ENCODE measurements around the gene SMAD2.

DNA sequence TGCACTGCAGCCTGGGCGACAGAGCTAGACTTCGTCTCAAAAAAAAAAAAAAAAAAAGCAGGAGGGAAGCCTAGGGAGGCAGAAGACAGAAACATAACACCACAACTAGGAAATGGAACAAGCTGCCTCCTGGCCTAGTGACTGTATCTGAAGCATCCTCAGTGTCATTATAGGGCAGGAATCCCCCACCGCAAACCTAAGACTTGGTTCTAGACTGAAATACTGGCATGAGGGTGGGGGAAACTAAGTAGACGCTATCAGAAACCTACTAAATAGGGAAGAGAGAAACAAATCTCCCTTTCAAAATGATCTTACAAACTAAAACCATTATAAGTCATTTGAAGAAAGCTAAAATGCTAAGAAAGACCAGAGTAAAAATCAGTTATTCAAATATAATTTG, 16.4 kb upstream of the SMAD2 start:
- no peak for TF ChIP-seq TCF4 (CRISPR knock-in tag; IDR thresholded peaks at IDR 0.05; ENCODE audit: borderline replicate concordance)
- TF ChIP-seq, protein P1, sequence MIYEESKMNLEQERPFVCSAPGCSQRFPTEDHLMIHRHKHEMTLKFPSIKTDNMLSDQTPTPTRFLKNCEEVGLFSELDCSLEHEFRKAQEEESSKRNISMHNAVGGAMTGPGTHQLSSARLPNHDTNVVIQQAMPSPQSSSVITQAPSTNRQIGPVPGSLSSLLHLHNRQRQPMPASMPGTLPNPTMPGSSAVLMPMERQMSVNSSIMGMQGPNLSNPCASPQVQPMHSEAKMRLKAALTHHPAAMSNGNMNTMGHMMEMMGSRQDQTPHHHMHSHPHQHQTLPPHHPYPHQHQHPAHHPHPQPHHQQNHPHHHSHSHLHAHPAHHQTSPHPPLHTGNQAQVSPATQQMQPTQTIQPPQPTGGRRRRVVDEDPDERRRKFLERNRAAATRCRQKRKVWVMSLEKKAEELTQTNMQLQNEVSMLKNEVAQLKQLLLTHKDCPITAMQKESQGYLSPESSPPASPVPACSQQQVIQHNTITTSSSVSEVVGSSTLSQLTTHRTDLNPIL (CRISPR knock-in tag; IDR thresholded peaks at IDR 0.05; ENCODE audit: low read depth) = no peak
- TF ChIP-seq, protein P2, sequence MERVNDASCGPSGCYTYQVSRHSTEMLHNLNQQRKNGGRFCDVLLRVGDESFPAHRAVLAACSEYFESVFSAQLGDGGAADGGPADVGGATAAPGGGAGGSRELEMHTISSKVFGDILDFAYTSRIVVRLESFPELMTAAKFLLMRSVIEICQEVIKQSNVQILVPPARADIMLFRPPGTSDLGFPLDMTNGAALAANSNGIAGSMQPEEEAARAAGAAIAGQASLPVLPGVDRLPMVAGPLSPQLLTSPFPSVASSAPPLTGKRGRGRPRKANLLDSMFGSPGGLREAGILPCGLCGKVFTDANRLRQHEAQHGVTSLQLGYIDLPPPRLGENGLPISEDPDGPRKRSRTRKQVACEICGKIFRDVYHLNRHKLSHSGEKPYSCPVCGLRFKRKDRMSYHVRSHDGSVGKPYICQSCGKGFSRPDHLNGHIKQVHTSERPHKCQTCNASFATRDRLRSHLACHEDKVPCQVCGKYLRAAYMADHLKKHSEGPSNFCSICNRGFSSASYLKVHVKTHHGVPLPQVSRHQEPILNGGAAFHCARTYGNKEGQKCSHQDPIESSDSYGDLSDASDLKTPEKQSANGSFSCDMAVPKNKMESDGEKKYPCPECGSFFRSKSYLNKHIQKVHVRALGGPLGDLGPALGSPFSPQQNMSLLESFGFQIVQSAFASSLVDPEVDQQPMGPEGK (CRISPR knock-in tag; IDR thresholded peaks at IDR 0.05; ENCODE audit: borderline replicate concordance) = no peak
- TF ChIP-seq, protein P3, sequence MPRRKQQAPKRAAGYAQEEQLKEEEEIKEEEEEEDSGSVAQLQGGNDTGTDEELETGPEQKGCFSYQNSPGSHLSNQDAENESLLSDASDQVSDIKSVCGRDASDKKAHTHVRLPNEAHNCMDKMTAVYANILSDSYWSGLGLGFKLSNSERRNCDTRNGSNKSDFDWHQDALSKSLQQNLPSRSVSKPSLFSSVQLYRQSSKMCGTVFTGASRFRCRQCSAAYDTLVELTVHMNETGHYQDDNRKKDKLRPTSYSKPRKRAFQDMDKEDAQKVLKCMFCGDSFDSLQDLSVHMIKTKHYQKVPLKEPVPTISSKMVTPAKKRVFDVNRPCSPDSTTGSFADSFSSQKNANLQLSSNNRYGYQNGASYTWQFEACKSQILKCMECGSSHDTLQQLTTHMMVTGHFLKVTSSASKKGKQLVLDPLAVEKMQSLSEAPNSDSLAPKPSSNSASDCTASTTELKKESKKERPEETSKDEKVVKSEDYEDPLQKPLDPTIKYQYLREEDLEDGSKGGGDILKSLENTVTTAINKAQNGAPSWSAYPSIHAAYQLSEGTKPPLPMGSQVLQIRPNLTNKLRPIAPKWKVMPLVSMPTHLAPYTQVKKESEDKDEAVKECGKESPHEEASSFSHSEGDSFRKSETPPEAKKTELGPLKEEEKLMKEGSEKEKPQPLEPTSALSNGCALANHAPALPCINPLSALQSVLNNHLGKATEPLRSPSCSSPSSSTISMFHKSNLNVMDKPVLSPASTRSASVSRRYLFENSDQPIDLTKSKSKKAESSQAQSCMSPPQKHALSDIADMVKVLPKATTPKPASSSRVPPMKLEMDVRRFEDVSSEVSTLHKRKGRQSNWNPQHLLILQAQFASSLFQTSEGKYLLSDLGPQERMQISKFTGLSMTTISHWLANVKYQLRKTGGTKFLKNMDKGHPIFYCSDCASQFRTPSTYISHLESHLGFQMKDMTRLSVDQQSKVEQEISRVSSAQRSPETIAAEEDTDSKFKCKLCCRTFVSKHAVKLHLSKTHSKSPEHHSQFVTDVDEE (CRISPR knock-in tag; IDR thresholded peaks at IDR 0.05) = no peak
- TF ChIP-seq RARB (CRISPR knock-in tag; IDR thresholded peaks at IDR 0.05) = no peak
- no peak for TF ChIP-seq ZNF70 (CRISPR knock-in tag; IDR thresholded peaks at IDR 0.05)
- no peak for TF ChIP-seq ZFP3 (CRISPR knock-in tag; IDR thresholded peaks at IDR 0.05)
- no peak for TF ChIP-seq ARNTL (CRISPR knock-in tag; IDR thresholded peaks at IDR 0.05; ENCODE audit: borderline replicate concordance, low read depth)
- TF ChIP-seq ZNF8 (CRISPR knock-in tag; IDR thresholded peaks at IDR 0.05) = no peak
- TF ChIP-seq ZFP30 (CRISPR knock-in tag; IDR thresholded peaks at IDR 0.05) = no peak
- TF ChIP-seq ZNF565 (CRISPR knock-in tag; conservative IDR thresholded peaks at IDR 0.05; ENCODE audit: low read depth) = no peak
- no peak for TF ChIP-seq PPARA (CRISPR knock-in tag; IDR thresholded peaks at IDR 0.05; ENCODE audit: borderline replicate concordance)
- TF ChIP-seq, protein P4, sequence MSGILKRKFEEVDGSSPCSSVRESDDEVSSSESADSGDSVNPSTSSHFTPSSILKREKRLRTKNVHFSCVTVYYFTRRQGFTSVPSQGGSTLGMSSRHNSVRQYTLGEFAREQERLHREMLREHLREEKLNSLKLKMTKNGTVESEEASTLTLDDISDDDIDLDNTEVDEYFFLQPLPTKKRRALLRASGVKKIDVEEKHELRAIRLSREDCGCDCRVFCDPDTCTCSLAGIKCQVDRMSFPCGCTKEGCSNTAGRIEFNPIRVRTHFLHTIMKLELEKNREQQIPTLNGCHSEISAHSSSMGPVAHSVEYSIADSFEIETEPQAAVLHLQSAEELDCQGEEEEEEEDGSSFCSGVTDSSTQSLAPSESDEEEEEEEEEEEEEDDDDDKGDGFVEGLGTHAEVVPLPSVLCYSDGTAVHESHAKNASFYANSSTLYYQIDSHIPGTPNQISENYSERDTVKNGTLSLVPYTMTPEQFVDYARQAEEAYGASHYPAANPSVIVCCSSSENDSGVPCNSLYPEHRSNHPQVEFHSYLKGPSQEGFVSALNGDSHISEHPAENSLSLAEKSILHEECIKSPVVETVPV (CRISPR knock-in tag; IDR thresholded peaks at IDR 0.05) = no peak

Data from SK-N-SH treated with all-trans-retinoic acid at 6 μM for 48 hours (cell line).